Psoas muscle (tissue), 7 donors: Measurements from ENCODE around the gene CHRNA10. TPM values are rescaled to one million over a fixed set of nuclear protein-coding genes. Genes with fewer than 3 reads are reported as not detected.

ENCODE experiments used
- polyA plus RNA-seq, 3 donors: library from polyadenylated mRNA; stranded (reverse); fragments of 200-250 nt; gene quantifications; one replicate each; pipeline ENCODE4 v1.2.3, GENCODE V29; 2013
- total RNA-seq, 4 donors: library from RNA; stranded (reverse); fragmentation: NEBNext Ultra II Directional in 2 of 4; extraction: Animal tissue kit (Norgen Biotek cat#: 25700) in 2 of 4; gene quantifications; one replicate each; pipeline versions ENCODE4 v1.2.1 to v1.2.4, GENCODE V29; 2021 to 2023
- donor health status: healthy with polysubstance abuse.
- donor health status: DM: no; HTN: no; CAD: no; lungs with moderate emphysema.
- donor health status: Bipolar disorder and iron deficiency.
- donor health status: healthy.
- donor health status: DM: no; HTN: no; CAD: no.
- donor health status: DM: no; HTN: no; CAD: no.
- donor health status: DM: yes; HTN: yes; CAD: no.

The CHRNA10 gene
- total and polyA plus RNA-seq, 7 donors, result 0.13 to 1.4 (median 0.63) TPM

Other genes with a start within 250 kb of the CHRNA10 start
- 1 to 10 TPM; 1.4 to 4.4 (median 2.8) TPM for gene ART5, start 29.4 kb downstream of the CHRNA10 start, total RNA-seq
- gene ART5, start 29.4 kb downstream of the CHRNA10 start, polyA plus RNA-seq, result 1 to 10 TPM in 1 of 3 donors, under 1 TPM in 2; 0.65 to 2.4 (median 0.99) TPM
- 10 to 100 TPM; 14.5 to 33.0 (median 24.9) TPM for gene ART1, start 26.3 kb downstream of the CHRNA10 start, total RNA-seq
- gene ART1, start 26.3 kb downstream of the CHRNA10 start, polyA plus RNA-seq, result 1 to 10 TPM in 1 of 3 donors, under 1 TPM in 2; 0.26 to 2.9 (median 0.62) TPM
- 10 to 100 TPM; 45.3 to 85.1 (median 72.3) TPM for gene NUP98, start 126.2 kb upstream of the CHRNA10 start, total RNA-seq
- 10 to 100 TPM; 25.9 to 59.3 (median 37.0) TPM for gene NUP98, start 126.2 kb upstream of the CHRNA10 start, polyA plus RNA-seq
- gene PGAP2, start 137.2 kb upstream of the CHRNA10 start, total RNA-seq, result 10 to 100 TPM in 1 of 4 donors, 1 to 10 TPM in 3; 4.5 to 14.5 (median 7.7) TPM
- 10 to 100 TPM in 1 of 3 donors, 1 to 10 TPM in 2; 6.0 to 12.5 (median 6.0) TPM for gene PGAP2, start 137.2 kb upstream of the CHRNA10 start, polyA plus RNA-seq
- 10 to 100 TPM; 22.4 to 40.9 (median 37.6) TPM for gene RHOG, start 169.6 kb upstream of the CHRNA10 start, total RNA-seq
- 10 to 100 TPM; 44.5 to 80.1 (median 51.3) TPM for gene RHOG, start 169.6 kb upstream of the CHRNA10 start, polyA plus RNA-seq
- gene STIM1, start 184.3 kb upstream of the CHRNA10 start, total RNA-seq, result 100 to 1,000 TPM in 3 of 4 donors, 10 to 100 TPM in 1; 97.5 to 147 (median 112) TPM
- gene STIM1, start 184.3 kb upstream of the CHRNA10 start, polyA plus RNA-seq, result 100 to 1,000 TPM in 1 of 3 donors, 10 to 100 TPM in 2; 52.1 to 133 (median 66.4) TPM